ENCODE results near the gene ZNF700. TPM values are rescaled to one million over a fixed set of nuclear protein-coding genes. Genes with fewer than 3 reads are reported as not detected.

The ZNF700 gene
- 3.2 and 5.9 TPM in 2 replicates for total RNA-seq

DNA sequence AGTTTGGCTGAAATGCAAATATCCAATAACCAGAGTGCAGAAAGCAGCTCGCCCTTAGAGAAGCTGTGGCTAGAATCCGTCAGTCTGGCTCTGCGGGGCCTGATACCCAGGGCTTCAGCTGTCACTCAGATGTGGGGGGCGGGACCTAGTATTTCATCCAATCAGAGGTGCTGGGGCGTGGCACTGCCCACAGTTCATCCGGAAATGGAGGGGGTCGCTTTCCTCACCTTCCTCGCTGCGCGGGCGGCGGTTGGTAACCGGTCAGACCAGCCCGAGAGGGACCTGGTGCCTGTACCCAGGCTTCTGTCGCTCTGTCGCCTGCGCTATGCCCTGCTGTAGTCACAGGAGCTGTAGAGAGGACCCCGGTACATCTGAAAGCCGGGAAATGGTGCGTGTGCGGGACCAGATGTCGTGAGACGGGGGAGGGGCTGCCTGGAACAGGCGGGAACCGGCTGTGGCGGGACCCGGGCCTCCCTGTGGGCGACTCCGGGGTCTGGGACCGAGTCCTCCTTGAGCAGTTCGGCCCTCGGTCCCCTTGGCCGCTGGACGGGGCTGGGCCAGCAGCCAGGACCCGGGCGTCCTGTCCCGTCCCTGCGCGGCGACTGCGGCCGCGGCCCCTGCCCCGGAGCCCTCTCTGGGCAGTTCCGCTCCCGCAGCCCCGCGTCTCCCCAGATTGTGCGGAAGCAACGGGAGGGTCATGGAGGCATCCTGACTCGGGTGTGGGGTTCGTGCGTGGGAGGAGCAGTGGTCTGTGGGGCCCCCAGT is at the start of gene ZNF700:
TSS of gene ZNF700 (plus strand) at position 222 of the 765 bp plus-strand sequence. CDS start at position 326, 104 bp downstream.

DNA sequence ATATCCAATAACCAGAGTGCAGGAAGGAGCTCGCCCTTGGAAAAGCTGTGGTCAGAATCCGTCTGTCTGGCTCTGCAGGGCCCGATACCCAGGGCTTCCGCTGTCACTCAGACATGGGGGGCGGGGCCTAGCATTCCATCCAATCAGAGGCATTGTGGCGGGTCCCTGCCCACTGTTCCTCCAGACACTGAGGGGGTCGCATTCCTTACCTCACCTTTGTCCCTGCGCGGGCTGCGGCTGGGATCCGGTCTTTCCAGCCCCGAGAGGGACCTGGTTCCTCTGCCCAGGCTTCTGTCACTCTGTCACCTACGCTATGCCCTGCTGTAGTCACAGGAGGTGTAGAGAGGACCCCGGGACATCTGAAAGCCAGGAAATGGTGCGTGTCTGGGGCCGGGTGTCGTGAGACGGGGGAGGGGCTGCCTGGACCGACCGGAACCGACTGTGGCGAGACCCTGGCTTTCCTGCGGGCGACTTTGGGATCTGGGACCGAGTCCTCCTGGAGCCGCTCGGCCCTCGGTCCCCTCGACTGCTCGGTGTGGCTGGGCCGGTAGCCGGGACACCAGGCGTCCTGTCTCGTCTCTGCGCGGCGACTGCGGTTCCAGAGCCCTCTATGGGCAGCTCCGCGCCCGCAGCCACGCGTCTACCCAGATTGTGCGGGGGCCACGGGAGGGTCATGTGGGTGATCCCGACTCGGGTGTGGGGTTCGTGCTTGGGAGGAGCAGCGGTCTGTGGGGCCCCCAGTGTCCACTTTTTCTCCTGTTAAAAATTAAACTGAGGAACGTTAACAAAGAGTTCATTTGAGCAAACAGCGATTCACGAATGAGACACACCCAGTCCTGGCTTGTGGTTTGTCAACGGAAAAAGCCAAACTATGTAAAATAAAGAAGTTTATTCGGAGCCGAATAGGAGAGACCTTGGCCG is 37.0 kb upstream of the ZNF700 start, which contains the start of gene ZNF69:
TSS of gene ZNF69 (plus strand) at position 172 of the 921 bp plus-strand sequence. CDS start at position 314, 142 bp downstream.

GRCh38 chr19:11964858-11965645 is 40.1 kb downstream of the ZNF700 start, which contains the start of gene ZNF763:
TSS of gene ZNF763 (plus strand) at chr19:11965040. CDS start at chr19:11965209, 169 bp downstream.

Other genes starting within 250 kb of the ZNF700 start
- 3.0 and 5.2 TPM in 2 replicates for gene ZNF823, start 186.2 kb upstream of the ZNF700 start, total RNA-seq
- 1.3 and 1.9 TPM in 2 replicates for gene ZNF441, start 158.1 kb upstream of the ZNF700 start, total RNA-seq
- 0.11 and 0.23 TPM in 2 replicates for gene ZNF491, start 126.6 kb upstream of the ZNF700 start, total RNA-seq
- gene ZNF440, start 110.8 kb upstream of the ZNF700 start, total RNA-seq, result 5.9 and 7.6 TPM in 2 replicates
- gene ZNF439, start 76.4 kb upstream of the ZNF700 start, total RNA-seq, result 0.16 and 0.19 TPM in 2 replicates
- 0.16 and 3.0 TPM in 2 replicates for gene ZNF69, start 37.3 kb upstream of the ZNF700 start, total RNA-seq
- 0.61 and 0.78 TPM in 2 replicates for gene ZNF763, start 39.9 kb downstream of the ZNF700 start, total RNA-seq
- 0.99 and 2.1 TPM in 2 replicates for gene ZNF433, start 110.6 kb downstream of the ZNF700 start, total RNA-seq
- 0.30 TPM in 1 of 2 replicates, not detected in the other for gene ZNF878, start 127.9 kb downstream of the ZNF700 start, total RNA-seq
- 0.30 and 0.78 TPM in 2 replicates for gene ZNF844, start 139.6 kb downstream of the ZNF700 start, total RNA-seq
- 0.61 and 3.0 TPM in 2 replicates for gene ZNF20, start 215.2 kb downstream of the ZNF700 start, total RNA-seq
- 1.7 and 3.1 TPM in 2 replicates for gene ZNF625, start 231.6 kb downstream of the ZNF700 start, total RNA-seq
- gene ZNF136, start 238.0 kb downstream of the ZNF700 start, total RNA-seq, result 1.8 and 2.7 TPM in 2 replicates